Measurements from ENCODE around the gene MAGOHB.

GRCh38 chr12:10638728-10639127 is 25.3 kb upstream of the MAGOHB start:
- TF ChIP-seq BCLAF1 (IDR thresholded peaks at IDR 0.05) (no peak), ATF3 (CRISPR knock-in tag; IDR thresholded peaks at IDR 0.05) (no peak), FOXK2 (IDR thresholded peaks at IDR 0.05) (no peak), SP1 (IDR thresholded peaks at IDR 0.05) (no peak), SP1 (CRISPR knock-in tag; IDR thresholded peaks at IDR 0.05) (no peak), ZNF660 (CRISPR knock-in tag; IDR thresholded peaks at IDR 0.05; ENCODE audit: borderline replicate concordance, low read depth) (no peak), ZNF501 (CRISPR knock-in tag; IDR thresholded peaks at IDR 0.05) (no peak), BCL3 (CRISPR knock-in tag; IDR thresholded peaks at IDR 0.05) (no peak)

Data from HepG2 (cell line).